OCI-LY7 (cell line): ENCODE results near the gene ARMH4.

Experiments used
- EZH2phosphoT487 ChIP-seq: fragments of 200-600 bp; sonication (generic); IDR thresholded peaks from 2 replicates; pipeline ENCODE4 v1.6.1; 2018; ENCODE audit warnings: low read depth, borderline replicate concordance, mild to moderate bottlenecking, mixed run types, antibody characterized with exemption, low read length, moderate library complexity, mixed read lengths
- TF ChIP-seq, protein P1 (sequence below): fragments of 200-600 bp; sonication (generic); conservative IDR thresholded peaks from 2 replicates; pipeline ENCODE4 v1.5.1; 2014; ENCODE audit warnings: mild to moderate bottlenecking, antibody characterized with exemption, low read length, moderate library complexity, mixed read lengths

DNA sequence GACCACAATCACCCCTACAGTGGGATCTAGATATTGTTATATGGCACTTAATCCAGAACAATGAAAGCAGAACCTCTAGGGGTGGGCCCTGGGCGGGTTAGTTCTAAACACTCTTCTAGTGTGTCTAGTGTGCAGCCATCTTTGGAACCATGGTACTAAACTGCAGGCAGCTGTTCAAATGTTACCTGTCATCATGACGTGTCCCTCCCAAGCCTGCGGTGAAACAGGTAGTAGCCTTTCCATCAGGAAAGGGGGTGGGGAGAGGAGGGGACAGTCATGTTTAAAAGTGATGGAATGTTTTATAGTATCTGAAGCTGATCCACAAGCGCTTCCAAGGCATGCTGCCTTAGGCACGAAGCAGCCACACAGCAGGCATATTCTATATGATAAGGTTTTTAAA is 163.6 kb downstream of the ARMH4 start:
- TF ChIP-seq, protein P1, sequence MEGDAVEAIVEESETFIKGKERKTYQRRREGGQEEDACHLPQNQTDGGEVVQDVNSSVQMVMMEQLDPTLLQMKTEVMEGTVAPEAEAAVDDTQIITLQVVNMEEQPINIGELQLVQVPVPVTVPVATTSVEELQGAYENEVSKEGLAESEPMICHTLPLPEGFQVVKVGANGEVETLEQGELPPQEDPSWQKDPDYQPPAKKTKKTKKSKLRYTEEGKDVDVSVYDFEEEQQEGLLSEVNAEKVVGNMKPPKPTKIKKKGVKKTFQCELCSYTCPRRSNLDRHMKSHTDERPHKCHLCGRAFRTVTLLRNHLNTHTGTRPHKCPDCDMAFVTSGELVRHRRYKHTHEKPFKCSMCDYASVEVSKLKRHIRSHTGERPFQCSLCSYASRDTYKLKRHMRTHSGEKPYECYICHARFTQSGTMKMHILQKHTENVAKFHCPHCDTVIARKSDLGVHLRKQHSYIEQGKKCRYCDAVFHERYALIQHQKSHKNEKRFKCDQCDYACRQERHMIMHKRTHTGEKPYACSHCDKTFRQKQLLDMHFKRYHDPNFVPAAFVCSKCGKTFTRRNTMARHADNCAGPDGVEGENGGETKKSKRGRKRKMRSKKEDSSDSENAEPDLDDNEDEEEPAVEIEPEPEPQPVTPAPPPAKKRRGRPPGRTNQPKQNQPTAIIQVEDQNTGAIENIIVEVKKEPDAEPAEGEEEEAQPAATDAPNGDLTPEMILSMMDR: no peak
- TF ChIP-seq EZH2phosphoT487: no peak
